Suppressor macrophage treated with lipopolysaccharide for 1 hour (primary cell): Measurements from ENCODE around the gene KSR2.
"Not testable (repeated sequence)": the region's sequence is repeated elsewhere in the genome, so short reads cannot be mapped to it uniquely, and the experiment has no call there.

Experiments used
- DNase-seq, 3 donors: peaks; one replicate each; pipeline ENCODE4 v3.0.0-alpha.2; 2020 to 2022

KSR2 gene

DNA sequence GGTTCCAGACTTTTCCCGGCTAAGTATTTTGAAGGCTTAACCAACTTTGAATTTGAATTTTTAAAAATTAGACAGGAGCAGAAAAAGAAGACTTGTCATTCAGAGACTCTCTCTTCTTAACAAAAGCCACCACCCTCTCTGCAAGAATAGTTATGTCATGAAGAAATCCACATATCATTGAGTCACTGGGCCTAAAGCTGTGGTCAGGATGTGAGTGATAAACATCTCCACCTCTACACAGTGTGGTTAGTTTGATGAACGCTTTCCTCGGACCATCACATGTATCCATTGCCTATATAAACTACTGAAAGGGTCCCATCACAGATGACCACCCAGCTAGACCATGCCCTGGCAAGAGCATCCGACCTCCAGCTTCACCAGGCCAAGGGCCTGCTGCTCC lies 226.1 kb downstream of the KSR2 start:
- no peak for DNase-seq

DNA sequence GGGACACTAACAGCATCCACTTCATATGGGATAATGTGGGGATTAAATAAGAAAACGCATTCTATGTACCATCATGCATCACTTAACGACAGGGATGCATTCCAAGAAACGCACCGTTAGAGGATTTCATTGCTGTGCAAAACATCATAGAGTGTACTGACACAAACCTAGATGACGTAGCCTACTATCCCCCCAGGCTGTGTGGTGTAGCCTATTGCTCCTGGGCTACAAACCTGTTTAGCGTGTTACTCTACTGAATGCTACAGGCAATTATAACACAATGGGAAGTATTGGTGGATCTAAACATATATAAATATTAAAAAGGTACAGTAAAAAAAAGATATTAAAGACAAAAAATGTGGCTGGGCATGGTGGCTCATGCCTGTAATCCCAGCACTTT lies 230.6 kb downstream of the KSR2 start:
- DNase-seq, result no peak

DNA sequence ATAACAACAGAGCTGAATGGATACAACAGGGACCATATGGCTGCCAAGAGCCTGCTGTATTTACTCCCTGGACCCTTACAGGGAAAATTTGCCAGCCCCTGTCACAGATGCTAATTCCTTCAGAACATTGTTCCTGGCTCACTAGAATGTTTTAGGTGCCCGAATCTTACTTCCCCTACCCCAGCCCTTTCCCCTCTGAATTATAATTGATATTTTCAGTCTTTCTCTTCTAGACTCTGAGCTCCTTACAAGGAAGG lies 235.3 kb downstream of the KSR2 start:
- no peak for DNase-seq

DNA sequence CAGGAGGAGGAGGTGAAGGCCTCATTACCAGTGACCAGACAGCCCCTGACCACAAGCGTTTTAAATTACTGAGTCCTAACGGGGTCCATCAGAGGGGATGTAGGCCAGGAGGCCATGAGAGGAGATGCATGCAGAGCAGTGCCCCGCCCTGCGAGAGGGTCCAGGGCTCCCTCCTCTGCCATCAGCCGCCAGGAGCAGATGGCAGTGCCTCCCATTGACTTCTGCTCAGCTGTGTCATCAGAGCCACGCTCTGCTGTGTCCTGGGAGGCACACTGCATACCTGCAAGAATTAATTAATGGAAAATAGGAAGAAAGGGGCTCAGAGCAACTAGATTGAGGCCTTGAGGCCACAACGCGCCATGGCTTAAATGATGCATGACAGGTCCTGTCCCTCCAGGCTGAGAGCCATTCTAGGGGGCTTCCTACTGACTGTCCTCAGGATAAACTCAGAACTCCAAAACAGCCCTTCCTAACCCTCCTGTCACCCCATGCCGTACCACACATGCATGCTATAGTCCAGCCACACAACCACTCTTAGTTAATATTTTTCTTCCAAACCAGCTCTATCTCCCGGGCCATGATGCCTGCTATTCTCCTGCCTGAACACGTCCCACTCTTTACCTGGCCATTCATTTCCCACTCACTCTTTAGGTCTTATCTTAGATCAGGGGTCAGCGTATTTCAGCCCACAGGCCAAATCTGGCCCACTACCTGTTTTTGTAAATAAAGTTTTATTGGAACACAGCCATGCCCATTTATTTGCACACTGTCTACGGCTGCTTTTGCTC lies 235.8 kb downstream of the KSR2 start:
- no peak for DNase-seq

DNA sequence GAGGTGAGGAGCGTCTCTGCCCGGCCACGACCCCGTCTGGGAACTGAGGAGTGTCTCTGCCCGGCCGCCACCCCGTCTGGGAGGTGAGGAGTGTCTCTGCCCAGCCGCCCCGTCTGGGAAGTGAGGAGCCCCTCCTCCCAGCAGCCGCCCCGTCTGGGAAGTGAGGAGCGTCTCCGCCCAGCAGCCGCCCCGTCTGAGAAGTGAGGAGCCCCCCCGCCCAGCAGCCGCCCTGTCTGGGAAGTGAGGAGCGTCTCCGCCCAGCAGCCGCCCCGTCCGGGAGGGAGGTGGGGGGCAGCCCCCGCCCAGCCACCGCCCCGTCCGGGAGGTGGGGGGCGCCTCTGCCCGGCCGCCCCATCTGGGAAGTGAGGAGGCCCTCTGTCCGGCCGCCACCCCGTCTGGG lies 237.7 kb downstream of the KSR2 start:
- DNase-seq, result not testable (repeated sequence)

DNA sequence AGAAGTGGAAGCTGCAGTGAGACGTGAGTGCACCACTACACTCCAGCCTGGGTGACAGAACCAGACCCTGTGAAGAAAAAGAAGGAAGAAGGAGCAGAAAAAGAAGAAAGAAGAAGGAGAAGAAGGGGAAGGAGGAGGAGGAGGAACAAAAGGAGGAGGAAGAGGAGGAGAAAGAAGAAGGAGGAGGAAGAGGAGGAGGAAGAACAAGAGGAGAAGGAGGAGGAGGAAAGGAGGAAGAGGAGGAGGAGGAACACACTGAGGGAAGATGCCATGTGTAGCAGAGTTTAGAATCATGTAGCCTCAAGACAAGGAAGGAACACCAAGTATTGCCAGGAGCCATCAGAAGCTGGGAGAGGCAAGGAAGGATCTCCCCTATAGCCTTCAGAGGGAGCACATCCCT lies 241.5 kb downstream of the KSR2 start:
- no peak for DNase-seq

DNA sequence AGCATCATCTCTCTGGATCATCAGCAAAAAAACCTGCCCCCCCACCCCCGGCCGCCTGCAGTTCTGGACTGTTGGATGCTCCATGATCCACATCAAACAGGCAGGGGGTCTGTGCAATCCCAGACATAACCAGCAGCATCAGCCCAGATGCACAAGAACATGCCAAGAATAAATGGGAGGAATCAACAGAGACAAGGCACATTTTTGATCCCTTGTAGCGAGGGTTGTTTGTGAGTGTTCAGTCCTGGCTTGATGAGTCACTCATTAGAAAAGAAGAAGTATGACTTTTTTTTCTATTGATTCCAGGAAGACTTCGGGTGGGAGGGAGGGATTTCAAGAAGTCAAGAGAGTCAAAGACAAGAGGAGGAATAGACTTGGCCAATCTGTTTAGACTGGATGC lies 244.2 kb downstream of the KSR2 start:
- DNase-seq, result peak in 2 of 3 donors; percentile 22 to 34

DNA sequence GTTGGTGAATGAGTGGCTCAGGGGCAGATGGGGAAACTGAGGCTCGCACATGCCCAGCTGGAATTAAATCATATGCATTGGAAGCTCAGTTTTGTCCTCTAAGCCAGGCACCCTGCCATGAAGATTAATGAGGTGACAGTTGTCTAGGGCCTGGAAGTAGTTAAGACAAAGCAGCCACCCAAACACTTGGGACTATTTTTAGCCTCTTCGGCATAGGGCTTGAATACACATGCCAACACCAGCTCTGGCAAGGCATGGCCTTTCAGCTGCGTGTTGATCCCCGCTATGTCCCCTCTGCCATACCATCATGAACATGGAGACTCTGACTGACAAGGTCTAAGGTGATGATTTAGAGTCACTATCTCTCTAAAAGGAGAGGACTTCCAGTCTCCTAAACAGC lies 250.2 kb downstream of the KSR2 start:
- DNase-seq, result no peak

DNA sequence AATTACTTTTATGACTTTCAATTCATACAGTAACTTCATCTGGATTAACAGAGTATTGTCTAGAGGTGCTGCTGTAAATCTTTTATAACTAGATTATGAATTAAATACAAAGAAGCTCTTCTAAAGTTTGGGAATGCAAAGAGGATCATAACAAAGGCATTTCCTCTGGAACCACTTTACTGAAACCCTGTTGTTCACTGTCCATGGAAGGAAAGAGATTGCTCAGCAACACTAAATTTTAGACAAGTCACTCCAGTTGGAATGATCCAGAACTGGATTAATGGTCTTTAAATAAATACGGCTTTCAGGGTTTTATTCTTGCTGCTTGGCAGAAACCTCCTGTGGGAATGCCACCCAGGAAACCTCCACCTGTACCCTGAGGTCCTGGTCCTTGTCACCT lies 250.6 kb downstream of the KSR2 start:
- no peak for DNase-seq

DNA sequence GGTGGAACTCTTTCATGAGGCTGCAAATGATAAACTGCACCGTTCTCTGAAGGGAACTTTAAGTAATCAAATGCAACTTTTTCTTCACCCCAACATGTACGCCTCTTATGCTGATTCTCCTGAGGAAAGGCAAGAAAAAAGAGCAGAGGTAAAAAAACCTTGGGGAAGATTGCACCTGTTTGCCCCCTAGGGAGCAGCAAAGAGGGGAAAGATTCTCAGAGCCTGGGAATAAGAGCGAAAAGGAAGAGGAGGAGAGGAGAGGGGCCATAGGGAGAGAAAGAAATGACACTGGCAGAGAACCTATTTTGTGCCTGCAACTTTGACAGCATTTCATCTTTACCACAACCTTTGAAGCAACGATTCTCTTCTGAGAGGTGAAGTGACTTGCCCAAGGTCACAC lies 254.6 kb downstream of the KSR2 start:
- DNase-seq, result no peak

DNA sequence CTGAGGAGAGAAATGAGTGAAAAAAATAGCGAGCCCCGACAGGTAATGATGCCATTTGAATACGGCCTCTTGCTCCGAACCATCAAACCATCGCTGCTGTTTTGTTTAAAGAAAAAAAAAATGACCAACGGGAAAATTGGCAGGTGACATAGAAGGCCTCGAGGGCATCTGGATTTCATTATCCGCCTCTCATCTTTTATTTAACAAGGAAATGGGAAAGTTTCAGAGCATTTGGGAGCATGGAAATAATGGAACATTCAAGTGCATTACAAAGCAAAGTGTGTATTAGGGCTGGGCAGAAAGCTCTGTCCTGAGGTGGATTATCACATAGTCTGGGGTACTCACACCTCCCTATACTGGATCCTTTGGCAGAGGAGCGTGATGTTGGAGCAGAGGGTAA lies 258.7 kb downstream of the KSR2 start:
- no peak for DNase-seq

DNA sequence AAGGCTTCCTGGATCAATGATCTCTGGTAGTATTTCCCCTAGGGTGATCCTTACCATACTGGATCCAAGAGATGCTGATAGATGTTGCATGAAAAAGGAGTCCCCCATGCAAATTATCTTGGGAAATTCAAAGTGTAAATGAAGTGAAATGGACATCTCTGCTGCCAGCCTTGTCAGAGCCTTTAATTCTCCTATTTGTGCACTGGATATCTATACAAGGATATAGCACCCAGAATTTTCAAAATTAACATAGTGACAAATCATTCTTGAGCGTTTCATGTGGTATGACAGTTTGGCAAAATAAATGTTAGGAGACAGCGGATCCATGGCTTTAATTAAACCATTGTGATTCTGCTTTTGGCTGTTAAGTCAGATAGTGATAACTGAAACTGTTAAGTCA lies 260.9 kb downstream of the KSR2 start:
- DNase-seq, result no peak

DNA sequence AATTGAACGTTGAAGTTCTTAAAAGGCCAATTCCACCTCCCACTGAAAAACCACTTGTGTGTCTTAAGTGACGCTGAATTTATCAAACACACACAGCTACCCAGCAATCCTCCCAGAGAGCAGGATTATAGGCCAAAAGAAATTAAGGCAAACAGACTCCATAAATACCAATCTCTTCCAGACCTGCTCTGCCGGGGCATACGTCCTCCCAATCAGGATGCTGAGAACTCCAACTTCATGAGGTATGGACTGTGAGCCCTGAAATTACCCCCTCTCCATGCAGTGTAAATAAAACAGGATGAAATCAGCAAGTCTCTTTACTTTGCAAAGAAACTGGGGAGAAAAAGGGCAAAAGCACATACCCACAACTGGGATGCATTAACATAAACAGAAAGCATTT lies 265.2 kb downstream of the KSR2 start:
- no peak for DNase-seq

DNA sequence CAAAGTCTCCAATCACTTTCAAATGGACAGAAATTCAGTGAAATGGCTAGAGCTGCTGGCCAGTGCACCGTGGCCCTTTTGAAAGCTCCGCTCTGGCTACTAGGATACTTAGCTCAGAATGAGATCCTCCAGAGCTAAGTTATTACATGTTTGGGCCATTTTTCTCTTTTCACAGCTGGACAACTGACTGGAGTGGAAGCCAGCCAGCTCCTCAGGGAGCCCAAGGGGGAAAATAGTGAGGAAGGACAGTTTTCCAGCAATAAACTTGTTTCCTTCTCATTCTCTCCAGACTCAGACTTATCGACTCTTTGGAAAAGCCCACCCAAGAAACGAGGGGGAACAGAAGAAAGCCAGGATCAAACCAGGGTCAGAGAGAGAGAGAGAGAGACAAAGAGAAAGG lies 266.0 kb downstream of the KSR2 start:
- peak in 1 of 3 donors; percentile 12 for DNase-seq

DNA sequence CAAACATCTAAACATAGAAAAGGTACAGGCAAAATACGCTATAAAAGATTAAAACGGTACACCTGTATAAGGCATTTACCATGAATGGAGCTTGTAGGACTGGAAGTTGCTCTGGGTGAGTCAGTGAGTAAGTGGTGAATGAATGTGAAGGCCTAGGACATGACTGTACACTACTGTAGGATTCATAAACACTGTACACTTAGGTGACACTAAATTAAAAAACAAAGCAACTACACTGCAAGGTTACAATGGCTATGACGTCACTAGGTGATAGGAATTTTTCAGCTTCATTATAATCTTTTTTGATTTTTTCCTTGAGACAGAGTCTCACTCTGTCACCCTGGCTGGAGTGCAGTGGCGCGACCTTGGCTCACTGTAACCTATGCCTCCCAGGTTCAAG lies 269.2 kb downstream of the KSR2 start:
- no peak for DNase-seq

DNA sequence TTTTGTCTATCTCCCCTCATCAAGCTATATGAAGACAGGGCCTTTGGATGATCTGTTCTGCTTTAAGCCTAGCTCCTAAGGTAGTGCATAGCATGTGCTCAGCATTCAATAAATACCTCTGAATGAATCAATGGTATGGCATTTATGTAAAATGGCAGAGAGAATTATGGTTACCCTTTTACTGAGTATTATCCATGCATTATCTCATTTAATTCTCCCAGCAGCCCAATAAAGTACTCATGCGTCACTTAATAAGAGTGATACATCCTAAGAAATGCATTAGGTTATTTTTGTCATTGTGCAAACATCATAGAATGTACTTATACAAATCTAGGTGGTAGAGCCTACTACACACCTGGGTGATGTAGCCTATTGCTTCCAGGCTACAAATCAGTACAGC lies 269.7 kb downstream of the KSR2 start:
- DNase-seq, result no peak

DNA sequence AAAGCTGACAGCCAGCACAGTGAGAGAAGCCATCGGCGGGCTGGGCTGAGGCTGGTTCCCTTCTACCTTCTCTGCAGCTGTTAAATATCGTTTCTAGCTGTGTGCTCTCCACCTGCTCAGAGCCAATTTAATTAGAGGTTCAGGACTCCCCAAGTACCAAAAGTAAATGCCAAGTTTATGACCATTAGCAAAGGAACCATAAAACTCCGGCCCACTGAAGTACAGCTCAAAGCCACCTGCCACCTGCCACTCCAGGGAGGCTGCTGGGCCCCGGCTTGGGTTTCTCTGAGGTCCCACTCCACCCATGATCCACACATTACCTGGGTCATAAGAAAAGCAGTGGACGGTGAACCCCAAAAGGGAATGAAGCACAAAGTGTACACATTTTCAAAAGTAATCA lies 272.8 kb downstream of the KSR2 start:
- no peak for DNase-seq

DNA sequence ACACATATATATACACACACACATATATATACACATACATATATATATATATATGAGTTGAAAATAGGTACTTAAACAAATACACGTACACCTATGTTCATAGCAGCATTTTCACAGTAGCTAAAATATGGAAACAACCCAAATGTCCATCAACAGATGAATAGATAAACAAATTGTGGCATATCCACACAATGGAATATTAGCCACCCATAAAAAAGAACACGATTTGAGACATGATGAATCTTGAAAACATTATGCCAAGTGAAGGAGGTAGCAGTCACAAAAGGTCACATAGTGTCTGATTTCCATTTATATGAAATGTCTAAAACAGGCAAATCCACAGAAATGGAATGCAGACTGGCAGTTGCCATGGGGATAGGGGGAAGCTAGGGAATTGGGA lies 276.3 kb downstream of the KSR2 start:
- no peak for DNase-seq

DNA sequence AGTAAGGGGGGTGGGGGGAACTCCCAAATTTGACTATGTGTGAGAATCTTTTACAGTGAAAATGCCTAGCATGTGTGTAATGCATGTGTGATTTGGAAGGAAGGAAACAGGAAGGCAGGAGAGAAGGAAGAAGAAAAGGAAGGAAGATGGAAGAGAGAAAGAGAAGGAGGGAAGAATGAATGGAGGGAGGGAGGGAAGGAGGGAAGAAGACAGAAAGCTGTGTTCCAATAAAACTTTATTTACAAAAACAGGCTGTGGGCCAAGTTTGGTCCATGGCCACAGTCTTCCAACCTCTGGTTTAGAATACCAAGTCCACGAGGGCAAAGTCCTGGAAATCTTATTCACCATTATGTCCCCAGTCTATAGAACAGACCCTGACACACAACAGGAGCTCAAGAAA lies 278.9 kb downstream of the KSR2 start:
- no peak for DNase-seq

DNA sequence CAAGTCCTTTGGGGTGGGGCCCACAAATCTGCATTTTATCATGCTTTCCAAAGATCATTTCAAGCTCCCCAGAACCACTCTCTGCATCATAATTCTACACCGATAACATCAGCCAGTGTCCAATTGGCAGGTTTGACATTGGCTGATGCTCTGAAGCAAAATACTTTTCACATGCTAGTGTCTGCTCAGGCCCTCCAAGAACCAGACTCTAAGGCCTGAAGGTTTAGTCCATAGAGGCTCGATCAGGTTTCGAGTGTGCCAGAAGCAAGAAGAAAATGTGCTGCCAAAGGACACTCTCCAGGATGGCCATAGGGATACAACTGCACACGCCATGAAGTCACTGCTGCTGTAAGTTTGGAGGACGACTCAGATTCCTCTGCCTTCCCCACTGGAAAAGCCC lies 280.3 kb downstream of the KSR2 start:
- DNase-seq, result no peak

DNA sequence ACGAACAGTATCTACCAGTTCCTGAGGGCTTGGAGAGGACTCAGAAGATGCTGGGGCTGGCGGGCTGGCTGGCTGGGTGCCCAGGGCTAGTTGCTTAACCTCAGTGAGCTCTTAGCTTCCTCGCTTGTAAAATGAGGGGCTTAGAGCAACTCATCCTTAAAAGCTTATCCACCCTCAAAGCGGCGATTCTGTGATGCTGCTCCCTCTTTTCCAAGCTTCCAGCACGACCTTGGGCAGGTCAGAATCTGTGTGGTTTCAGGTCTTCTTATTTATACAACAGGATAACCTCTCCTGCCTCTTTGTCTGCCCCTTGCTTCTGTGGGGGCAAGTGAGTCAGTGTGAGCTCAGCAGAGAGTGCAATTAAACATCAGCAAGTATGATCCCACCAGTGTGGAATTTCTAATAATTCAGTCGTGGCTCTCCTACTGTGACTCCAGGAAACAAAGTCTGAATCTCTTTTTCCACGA lies 281.8 kb downstream of the KSR2 start:
- DNase-seq, result peak in 1 of 3 donors; percentile 10

DNA sequence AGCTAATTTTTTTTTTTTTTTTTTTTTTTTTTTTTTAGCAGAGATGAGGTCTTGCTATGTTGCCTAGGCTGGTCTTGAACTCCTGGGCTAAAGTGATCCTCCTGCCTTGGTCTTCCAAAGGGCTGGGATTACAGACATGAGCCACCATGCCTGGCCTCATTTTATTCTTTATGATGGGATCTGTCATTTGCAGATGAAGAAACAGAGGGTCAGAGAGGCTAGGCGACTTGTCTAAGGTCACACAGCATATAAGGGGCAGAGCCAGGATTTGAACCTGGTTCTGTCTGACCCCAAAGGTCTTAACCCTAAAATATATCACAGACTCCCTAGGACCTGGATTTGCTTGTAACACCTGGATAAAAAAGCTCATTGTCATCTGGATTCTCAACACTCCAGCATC lies 282.6 kb downstream of the KSR2 start:
- no peak for DNase-seq

DNA sequence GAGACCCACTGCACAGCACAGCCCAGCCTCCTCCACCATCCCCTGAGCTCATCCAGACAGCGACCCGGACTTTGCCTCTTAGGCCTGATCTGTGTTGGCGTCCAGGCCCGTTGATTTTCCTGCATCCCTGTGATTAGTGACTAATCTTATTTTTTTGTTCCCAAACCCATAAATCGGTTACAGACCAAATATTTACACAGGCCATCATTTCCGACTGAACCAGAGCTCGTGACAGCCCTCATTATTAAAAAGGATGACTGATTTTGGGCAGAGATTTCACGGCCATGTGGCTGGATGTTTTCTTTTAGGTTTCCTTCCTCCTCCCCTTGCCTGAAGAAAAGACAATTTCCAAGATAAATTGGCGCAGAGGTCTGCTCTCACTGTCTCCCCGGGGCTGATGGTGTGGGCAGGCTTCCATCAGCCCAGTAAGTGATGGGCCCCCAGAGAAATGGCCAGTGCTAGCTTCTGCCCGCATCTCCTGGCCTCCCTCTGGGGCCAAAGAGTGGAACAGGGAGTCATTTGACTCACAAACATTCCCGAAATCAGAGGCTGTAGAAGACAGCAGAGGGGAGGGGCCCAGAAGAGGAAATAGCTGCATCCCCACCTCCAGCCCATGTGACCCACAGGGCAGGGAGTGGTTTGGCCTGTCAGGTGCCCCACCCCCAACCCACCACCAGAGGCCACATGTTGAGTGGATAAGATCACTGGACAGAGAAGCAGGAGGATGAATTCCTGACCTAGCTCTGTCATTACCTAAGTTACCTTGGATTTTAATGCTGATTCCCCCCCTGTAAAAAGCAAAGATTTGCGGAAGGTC lies 283.5 kb downstream of the KSR2 start:
- DNase-seq, result peak; percentile 21 to 50 (median 23)

DNA sequence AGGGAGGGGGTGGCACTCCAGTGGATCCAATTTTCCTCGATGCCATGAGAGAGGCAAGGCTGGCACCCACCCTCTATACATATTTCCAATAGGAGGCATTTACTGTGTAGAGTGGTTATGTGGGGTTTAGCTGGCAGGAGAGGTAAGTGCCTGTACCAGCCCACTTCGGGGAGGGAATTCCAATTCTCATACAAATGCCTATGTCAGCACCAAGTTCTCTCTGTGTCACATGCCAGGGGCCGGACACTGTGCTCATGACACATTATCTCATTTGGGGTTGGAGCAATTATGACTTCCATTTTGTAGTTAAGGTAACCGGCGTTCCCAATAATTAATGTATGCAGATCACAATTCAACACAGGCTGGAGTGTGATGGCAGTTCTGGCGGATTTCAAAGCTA lies 284.3 kb downstream of the KSR2 start:
- no peak for DNase-seq

DNA sequence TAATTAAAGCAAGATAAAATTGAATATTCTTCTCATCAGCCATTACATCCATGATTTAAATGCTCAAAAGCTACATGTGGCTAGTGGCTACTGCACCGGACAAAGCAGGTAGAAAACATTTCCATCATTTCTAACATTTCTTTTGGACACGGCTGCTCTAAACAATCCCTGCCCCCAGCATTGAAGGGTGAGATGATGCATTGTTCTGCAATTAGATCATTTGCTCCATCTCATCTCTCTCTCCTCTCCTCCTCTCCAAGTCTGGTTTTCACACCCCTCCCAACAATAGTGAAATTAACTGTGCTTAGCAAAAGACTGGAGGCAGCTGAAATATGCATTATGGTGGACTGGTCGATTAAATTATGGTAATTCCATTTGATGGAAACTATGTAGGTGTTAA lies 288.5 kb downstream of the KSR2 start:
- DNase-seq, result peak in 1 of 3 donors; percentile 7
